SK-N-SH treated with all-trans-retinoic acid at 6 μM for 48 hours (cell line): ENCODE data around the gene ABCC1.

ENCODE experiments used
- ATAC-seq: fragments of 200-7000 bp; cut with Tn5 transposase; 3 replicates; pipeline ENCODE4 v1.9.1; 2020; ENCODE audit warnings: mild to moderate bottlenecking, moderate library complexity
- ARNTL ChIP-seq: fragments of 450-650 bp; formaldehyde crosslinking; IDR thresholded peaks from 2 replicates; pipeline ENCODE4 v1.5.0; 2020; ENCODE audit warnings: low read depth, mild to moderate bottlenecking, moderate library complexity, borderline replicate concordance
- BACH2 ChIP-seq: fragments of 250-450 bp; sonication (Bioruptor Pico); IDR thresholded peaks from 2 replicates; pipeline ENCODE4 v1.9.0; 2021; ENCODE audit warnings: mild to moderate bottlenecking, borderline replicate concordance
- CSDC2 ChIP-seq: fragments of 250-450 bp; sonication (Bioruptor Pico); IDR thresholded peaks from 2 replicates; pipeline ENCODE4 v1.5.0; 2020; ENCODE audit warnings: mild to moderate bottlenecking, moderate library complexity
- ESRRG ChIP-seq: fragments of 250-450 bp; sonication (Bioruptor Pico); IDR thresholded peaks from 2 replicates; pipeline ENCODE4 v1.6.1; 2021; ENCODE audit warnings: mild to moderate bottlenecking
- GLIS3 ChIP-seq: fragments of 250-450 bp; sonication (Bioruptor Pico); IDR thresholded peaks from 2 replicates; pipeline ENCODE4 v1.5.0; 2020; ENCODE audit warnings: mild to moderate bottlenecking, moderate library complexity
- OSR1 ChIP-seq: fragments of 250-450 bp; sonication (Bioruptor Pico); IDR thresholded peaks from 2 replicates; pipeline ENCODE4 v1.8.0; 2022; ENCODE audit warnings: moderate library complexity, mild to moderate bottlenecking, inconsistent platforms
- PPARA ChIP-seq: fragments of 250-450 bp; sonication (Bioruptor Pico); IDR thresholded peaks from 2 replicates; pipeline ENCODE4 v1.5.0; 2020; ENCODE audit warnings: mild to moderate bottlenecking, borderline replicate concordance
- RARB ChIP-seq: fragments of 250-450 bp; sonication (Bioruptor Pico); IDR thresholded peaks from 2 replicates; pipeline ENCODE4 v1.8.0; 2021; ENCODE audit warnings: mild to moderate bottlenecking, moderate library complexity
- TCF4 ChIP-seq: fragments of 250-450 bp; sonication (Bioruptor Pico); IDR thresholded peaks from 2 replicates; pipeline ENCODE4 v1.8.0; 2021; ENCODE audit warnings: mild to moderate bottlenecking, moderate library complexity, borderline replicate concordance
- TOX ChIP-seq: fragments of 250-450 bp; sonication (Bioruptor Pico); IDR thresholded peaks from 2 replicates; pipeline ENCODE4 v1.8.0; 2021; ENCODE audit warnings: mild to moderate bottlenecking, moderate library complexity, borderline replicate concordance
- ZC3H10 ChIP-seq: fragments of 250-450 bp; sonication (Bioruptor Pico); IDR thresholded peaks from 2 replicates; pipeline ENCODE4 v1.5.1; 2021; ENCODE audit warnings: mild to moderate bottlenecking, moderate library complexity
- ZFP3 ChIP-seq: fragments of 250-450 bp; sonication (Bioruptor Pico); IDR thresholded peaks from 2 replicates; pipeline ENCODE4 v1.5.0; 2020; ENCODE audit warnings: mild to moderate bottlenecking, moderate library complexity
- ZFP30 ChIP-seq: fragments of 450-650 bp; formaldehyde crosslinking; IDR thresholded peaks from 2 replicates; pipeline ENCODE4 v1.5.0; 2022; ENCODE audit warnings: mild to moderate bottlenecking, moderate library complexity
- ZNF565 ChIP-seq: fragments of 450-650 bp; formaldehyde crosslinking; conservative IDR thresholded peaks from 2 replicates; pipeline ENCODE4 v1.5.0; 2020; ENCODE audit warnings: low read depth, mild to moderate bottlenecking, moderate library complexity
- ZNF70 ChIP-seq: fragments of 450-650 bp; formaldehyde crosslinking; IDR thresholded peaks from 2 replicates; pipeline ENCODE4 v1.5.0; 2020; ENCODE audit warnings: mild to moderate bottlenecking, moderate library complexity
- ZNF8 ChIP-seq: fragments of 450-650 bp; formaldehyde crosslinking; IDR thresholded peaks from 2 replicates; pipeline ENCODE4 v1.5.0; 2020; ENCODE audit warnings: mild to moderate bottlenecking, moderate library complexity
- TF ChIP-seq, protein P1 (sequence below): fragments of 250-450 bp; sonication (Bioruptor Pico); IDR thresholded peaks from 2 replicates; pipeline ENCODE4 v1.8.0; 2021; ENCODE audit warnings: low read depth, mild to moderate bottlenecking, moderate library complexity, borderline replicate concordance
- TF ChIP-seq, protein P2 (sequence below): fragments of 250-450 bp; sonication (Bioruptor Pico); IDR thresholded peaks from 2 replicates; pipeline ENCODE4 v1.5.1; 2020; ENCODE audit warnings: low read depth, mild to moderate bottlenecking, moderate library complexity
- TF ChIP-seq, protein P3 (sequence below): fragments of 250-450 bp; sonication (Bioruptor Pico); IDR thresholded peaks from 2 replicates; pipeline ENCODE4 v1.5.0; 2020; ENCODE audit warnings: mild to moderate bottlenecking, moderate library complexity
- TF ChIP-seq, protein P4 (sequence below): fragments of 250-450 bp; sonication (Bioruptor Pico); IDR thresholded peaks from 2 replicates; pipeline ENCODE4 v1.5.1; 2021; ENCODE audit warnings: mild to moderate bottlenecking, moderate library complexity
- TF ChIP-seq, protein P5 (sequence below): fragments of 250-450 bp; sonication (Bioruptor Pico); IDR thresholded peaks from 2 replicates; pipeline ENCODE4 v1.8.0; 2020; ENCODE audit warnings: mild to moderate bottlenecking, moderate library complexity, borderline replicate concordance

The ABCC1 gene

DNA sequence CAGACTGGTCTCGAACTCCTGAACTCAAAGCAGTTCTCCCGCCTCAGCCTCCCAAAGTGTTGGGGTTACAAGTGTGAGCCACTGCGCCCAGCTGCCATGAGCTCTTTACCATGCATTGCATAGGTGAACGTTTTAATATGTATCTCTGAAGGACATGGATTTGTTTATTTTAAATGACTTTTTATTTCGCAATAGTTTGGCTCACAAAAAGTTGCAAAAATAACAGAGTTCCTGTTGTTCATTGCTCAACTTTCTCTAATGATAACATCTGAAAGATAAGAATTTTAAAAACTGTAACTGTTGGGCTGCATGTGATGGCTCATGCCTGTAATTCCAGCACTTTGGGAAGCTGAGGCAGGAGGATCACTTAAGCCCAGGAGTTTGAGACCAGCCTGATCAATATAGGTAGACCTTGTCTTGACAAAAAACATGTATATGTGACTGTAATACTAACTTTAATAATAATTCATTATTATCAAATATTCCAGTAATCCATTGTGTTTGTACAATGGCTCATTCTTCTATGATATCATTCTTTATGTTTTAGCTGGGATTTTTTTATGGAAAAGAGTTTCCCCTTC lies 80.1 kb downstream of the ABCC1 start:
- no peak for ATAC-seq
- TF ChIP-seq BACH2 (CRISPR knock-in tag) (no peak), ZNF8 (CRISPR knock-in tag) (no peak), TCF4 (CRISPR knock-in tag) (no peak), ZNF70 (no peak), TOX (CRISPR knock-in tag) (no peak), ZFP3 (no peak), ESRRG (CRISPR knock-in tag) (no peak)
- TF ChIP-seq, protein P1, sequence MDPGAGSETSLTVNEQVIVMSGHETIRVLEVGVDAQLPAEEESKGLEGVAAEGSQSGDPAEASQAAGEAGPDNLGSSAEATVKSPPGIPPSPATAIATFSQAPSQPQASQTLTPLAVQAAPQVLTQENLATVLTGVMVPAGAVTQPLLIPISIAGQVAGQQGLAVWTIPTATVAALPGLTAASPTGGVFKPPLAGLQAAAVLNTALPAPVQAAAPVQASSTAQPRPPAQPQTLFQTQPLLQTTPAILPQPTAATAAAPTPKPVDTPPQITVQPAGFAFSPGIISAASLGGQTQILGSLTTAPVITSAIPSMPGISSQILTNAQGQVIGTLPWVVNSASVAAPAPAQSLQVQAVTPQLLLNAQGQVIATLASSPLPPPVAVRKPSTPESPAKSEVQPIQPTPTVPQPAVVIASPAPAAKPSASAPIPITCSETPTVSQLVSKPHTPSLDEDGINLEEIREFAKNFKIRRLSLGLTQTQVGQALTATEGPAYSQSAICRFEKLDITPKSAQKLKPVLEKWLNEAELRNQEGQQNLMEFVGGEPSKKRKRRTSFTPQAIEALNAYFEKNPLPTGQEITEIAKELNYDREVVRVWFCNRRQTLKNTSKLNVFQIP, result no peak
- TF ChIP-seq, protein P2, sequence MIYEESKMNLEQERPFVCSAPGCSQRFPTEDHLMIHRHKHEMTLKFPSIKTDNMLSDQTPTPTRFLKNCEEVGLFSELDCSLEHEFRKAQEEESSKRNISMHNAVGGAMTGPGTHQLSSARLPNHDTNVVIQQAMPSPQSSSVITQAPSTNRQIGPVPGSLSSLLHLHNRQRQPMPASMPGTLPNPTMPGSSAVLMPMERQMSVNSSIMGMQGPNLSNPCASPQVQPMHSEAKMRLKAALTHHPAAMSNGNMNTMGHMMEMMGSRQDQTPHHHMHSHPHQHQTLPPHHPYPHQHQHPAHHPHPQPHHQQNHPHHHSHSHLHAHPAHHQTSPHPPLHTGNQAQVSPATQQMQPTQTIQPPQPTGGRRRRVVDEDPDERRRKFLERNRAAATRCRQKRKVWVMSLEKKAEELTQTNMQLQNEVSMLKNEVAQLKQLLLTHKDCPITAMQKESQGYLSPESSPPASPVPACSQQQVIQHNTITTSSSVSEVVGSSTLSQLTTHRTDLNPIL, result no peak
- TF ChIP-seq, protein P3, sequence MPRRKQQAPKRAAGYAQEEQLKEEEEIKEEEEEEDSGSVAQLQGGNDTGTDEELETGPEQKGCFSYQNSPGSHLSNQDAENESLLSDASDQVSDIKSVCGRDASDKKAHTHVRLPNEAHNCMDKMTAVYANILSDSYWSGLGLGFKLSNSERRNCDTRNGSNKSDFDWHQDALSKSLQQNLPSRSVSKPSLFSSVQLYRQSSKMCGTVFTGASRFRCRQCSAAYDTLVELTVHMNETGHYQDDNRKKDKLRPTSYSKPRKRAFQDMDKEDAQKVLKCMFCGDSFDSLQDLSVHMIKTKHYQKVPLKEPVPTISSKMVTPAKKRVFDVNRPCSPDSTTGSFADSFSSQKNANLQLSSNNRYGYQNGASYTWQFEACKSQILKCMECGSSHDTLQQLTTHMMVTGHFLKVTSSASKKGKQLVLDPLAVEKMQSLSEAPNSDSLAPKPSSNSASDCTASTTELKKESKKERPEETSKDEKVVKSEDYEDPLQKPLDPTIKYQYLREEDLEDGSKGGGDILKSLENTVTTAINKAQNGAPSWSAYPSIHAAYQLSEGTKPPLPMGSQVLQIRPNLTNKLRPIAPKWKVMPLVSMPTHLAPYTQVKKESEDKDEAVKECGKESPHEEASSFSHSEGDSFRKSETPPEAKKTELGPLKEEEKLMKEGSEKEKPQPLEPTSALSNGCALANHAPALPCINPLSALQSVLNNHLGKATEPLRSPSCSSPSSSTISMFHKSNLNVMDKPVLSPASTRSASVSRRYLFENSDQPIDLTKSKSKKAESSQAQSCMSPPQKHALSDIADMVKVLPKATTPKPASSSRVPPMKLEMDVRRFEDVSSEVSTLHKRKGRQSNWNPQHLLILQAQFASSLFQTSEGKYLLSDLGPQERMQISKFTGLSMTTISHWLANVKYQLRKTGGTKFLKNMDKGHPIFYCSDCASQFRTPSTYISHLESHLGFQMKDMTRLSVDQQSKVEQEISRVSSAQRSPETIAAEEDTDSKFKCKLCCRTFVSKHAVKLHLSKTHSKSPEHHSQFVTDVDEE (CRISPR knock-in tag), result no peak
- TF ChIP-seq, protein P4, sequence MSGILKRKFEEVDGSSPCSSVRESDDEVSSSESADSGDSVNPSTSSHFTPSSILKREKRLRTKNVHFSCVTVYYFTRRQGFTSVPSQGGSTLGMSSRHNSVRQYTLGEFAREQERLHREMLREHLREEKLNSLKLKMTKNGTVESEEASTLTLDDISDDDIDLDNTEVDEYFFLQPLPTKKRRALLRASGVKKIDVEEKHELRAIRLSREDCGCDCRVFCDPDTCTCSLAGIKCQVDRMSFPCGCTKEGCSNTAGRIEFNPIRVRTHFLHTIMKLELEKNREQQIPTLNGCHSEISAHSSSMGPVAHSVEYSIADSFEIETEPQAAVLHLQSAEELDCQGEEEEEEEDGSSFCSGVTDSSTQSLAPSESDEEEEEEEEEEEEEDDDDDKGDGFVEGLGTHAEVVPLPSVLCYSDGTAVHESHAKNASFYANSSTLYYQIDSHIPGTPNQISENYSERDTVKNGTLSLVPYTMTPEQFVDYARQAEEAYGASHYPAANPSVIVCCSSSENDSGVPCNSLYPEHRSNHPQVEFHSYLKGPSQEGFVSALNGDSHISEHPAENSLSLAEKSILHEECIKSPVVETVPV (CRISPR knock-in tag), result no peak

DNA sequence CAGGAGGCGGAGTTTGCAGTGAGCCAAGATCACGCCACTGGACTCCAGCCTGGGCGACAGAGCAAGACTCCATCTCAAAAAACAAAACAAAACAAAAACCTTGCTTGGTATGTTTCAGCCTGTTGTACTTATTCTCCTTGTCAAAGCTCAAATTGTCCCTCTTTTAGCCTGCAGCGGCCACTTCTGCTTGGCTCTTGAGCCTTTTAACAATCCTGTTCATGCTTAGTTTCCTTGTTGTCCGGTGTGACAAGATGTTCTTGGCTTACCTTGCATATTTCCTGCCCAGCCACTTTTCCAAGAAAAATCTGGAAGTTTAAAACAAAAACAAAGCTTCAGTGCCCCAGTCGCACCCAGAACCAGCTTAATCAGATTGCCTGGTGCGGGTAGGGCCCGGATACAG lies 81.0 kb downstream of the ABCC1 start:
- TF ChIP-seq ESRRG (CRISPR knock-in tag) (no peak), ZFP3 (no peak), BACH2 (CRISPR knock-in tag) (no peak), ZC3H10 (CRISPR knock-in tag) (no peak), ZFP30 (no peak), TOX (CRISPR knock-in tag) (no peak), CSDC2 (CRISPR knock-in tag) (no peak), PPARA (no peak), RARB (CRISPR knock-in tag) (no peak), ARNTL (no peak), TCF4 (CRISPR knock-in tag) (no peak), GLIS3 (CRISPR knock-in tag) (no peak), ZNF565 (CRISPR knock-in tag) (no peak), ZNF70 (no peak), OSR1 (CRISPR knock-in tag) (no peak)
- TF ChIP-seq, protein P1, result no peak
- TF ChIP-seq, protein P4 (CRISPR knock-in tag), result no peak
- TF ChIP-seq, protein P3 (CRISPR knock-in tag), result no peak
- TF ChIP-seq, protein P2, result no peak
- TF ChIP-seq, protein P5, sequence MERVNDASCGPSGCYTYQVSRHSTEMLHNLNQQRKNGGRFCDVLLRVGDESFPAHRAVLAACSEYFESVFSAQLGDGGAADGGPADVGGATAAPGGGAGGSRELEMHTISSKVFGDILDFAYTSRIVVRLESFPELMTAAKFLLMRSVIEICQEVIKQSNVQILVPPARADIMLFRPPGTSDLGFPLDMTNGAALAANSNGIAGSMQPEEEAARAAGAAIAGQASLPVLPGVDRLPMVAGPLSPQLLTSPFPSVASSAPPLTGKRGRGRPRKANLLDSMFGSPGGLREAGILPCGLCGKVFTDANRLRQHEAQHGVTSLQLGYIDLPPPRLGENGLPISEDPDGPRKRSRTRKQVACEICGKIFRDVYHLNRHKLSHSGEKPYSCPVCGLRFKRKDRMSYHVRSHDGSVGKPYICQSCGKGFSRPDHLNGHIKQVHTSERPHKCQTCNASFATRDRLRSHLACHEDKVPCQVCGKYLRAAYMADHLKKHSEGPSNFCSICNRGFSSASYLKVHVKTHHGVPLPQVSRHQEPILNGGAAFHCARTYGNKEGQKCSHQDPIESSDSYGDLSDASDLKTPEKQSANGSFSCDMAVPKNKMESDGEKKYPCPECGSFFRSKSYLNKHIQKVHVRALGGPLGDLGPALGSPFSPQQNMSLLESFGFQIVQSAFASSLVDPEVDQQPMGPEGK (CRISPR knock-in tag), result no peak
- no peak for ATAC-seq
